ENCODE data around the gene PCA3. TPM values are rescaled to one million over a fixed set of nuclear protein-coding genes. Genes with fewer than 3 reads are reported as not detected.

The PCA3 gene
- total RNA-seq, 1 donor from 2014 or later, result not detected

GRCh38 chr9:76725011-76725546 lies 39.2 kb upstream of the PCA3 start:
- no peaks in the 10 kb centered on the region for H3K27me3 ChIP-seq (ENCODE audit: control insufficient read depth, insufficient read depth, low read length)
- DNase-seq (ENCODE audit: low read depth), result no peak
- no peak for FAIRE-seq
- H3K36me3 ChIP-seq (ENCODE audit: control insufficient read depth, insufficient read depth, low read length), result no peaks in the 10 kb centered on the region
- H3K4me3 ChIP-seq (ENCODE audit: low read depth, low read length), result no peak overlapping the region
- TF ChIP-seq, protein P1, sequence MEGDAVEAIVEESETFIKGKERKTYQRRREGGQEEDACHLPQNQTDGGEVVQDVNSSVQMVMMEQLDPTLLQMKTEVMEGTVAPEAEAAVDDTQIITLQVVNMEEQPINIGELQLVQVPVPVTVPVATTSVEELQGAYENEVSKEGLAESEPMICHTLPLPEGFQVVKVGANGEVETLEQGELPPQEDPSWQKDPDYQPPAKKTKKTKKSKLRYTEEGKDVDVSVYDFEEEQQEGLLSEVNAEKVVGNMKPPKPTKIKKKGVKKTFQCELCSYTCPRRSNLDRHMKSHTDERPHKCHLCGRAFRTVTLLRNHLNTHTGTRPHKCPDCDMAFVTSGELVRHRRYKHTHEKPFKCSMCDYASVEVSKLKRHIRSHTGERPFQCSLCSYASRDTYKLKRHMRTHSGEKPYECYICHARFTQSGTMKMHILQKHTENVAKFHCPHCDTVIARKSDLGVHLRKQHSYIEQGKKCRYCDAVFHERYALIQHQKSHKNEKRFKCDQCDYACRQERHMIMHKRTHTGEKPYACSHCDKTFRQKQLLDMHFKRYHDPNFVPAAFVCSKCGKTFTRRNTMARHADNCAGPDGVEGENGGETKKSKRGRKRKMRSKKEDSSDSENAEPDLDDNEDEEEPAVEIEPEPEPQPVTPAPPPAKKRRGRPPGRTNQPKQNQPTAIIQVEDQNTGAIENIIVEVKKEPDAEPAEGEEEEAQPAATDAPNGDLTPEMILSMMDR (IDR thresholded peaks at IDR 0.05; ENCODE audit: insufficient read depth, low read length, severe bottlenecking), result no peak

GRCh38 chr9:76725885-76726284 lies 38.4 kb upstream of the PCA3 start:
- TF ChIP-seq, protein P1 (IDR thresholded peaks at IDR 0.05; ENCODE audit: insufficient read depth, low read length, severe bottlenecking), result no peak
- FAIRE-seq, result no peak
- Histone ChIP-seq H3K4me3 (ENCODE audit: low read depth, low read length) (no peak overlapping the region), H3K36me3 (ENCODE audit: control insufficient read depth, insufficient read depth, low read length) (no peaks in the 10 kb centered on the region), H3K27me3 (ENCODE audit: control insufficient read depth, insufficient read depth, low read length) (no peaks in the 10 kb centered on the region)
- no peak for DNase-seq (ENCODE audit: low read depth)

DNA sequence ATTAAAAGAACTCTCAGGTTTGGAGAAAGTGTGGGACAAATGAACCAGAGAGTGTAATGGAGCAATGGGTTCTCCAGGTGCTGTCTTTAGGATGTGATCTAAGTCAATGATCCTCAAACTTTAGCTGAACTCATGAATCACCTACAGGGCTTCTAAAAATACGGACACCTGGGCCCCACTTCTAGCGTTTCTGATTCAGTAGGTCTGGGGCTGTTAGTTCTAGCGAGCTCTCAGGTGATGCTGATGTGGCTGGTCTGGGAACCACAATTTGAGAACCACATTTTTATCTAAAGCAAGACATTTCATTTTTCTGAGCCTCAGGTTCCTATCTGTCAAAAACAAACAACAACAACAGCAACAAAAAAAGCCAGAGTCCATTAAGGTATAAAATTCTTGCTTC lies 35.1 kb upstream of the PCA3 start:
- no peak for DNase-seq (ENCODE audit: low read depth)
- TF ChIP-seq, protein P1 (IDR thresholded peaks at IDR 0.05; ENCODE audit: insufficient read depth, low read length, severe bottlenecking), result no peak
- Histone ChIP-seq H3K36me3 (ENCODE audit: control insufficient read depth, insufficient read depth, low read length) (no peaks in the 10 kb centered on the region), H3K4me3 (ENCODE audit: low read depth, low read length) (no peak overlapping the region), H3K27me3 (ENCODE audit: control insufficient read depth, insufficient read depth, low read length) (no peaks in the 10 kb centered on the region)
- no peak for FAIRE-seq

- H3K4me3 ChIP-seq (ENCODE audit: low read depth, low read length), result no peak overlapping the region
- H3K36me3 ChIP-seq (ENCODE audit: control insufficient read depth, insufficient read depth, low read length), result no peaks in the 10 kb centered on the region
- no peak for DNase-seq (ENCODE audit: low read depth)
- TF ChIP-seq, protein P1 (IDR thresholded peaks at IDR 0.05; ENCODE audit: insufficient read depth, low read length, severe bottlenecking), result no peak
- H3K27me3 ChIP-seq (ENCODE audit: control insufficient read depth, insufficient read depth, low read length), result no peaks in the 10 kb centered on the region
- FAIRE-seq, result no peak
These were observed 34.1 kb upstream of the PCA3 start for GRCh38 chr9:76729980-76730737.

GRCh38 chr9:76730801-76731200 lies 33.4 kb upstream of the PCA3 start:
- FAIRE-seq (no peak), DNase-seq (ENCODE audit: low read depth) (no peak)
- TF ChIP-seq, protein P1 (IDR thresholded peaks at IDR 0.05; ENCODE audit: insufficient read depth, low read length, severe bottlenecking), result no peak
- Histone ChIP-seq H3K4me3 (ENCODE audit: low read depth, low read length) (no peak overlapping the region), H3K27me3 (ENCODE audit: control insufficient read depth, insufficient read depth, low read length) (no peaks in the 10 kb centered on the region), H3K36me3 (ENCODE audit: control insufficient read depth, insufficient read depth, low read length) (no peaks in the 10 kb centered on the region)
